ENCODE measurements around the gene IPO8.

The IPO8 gene

DNA sequence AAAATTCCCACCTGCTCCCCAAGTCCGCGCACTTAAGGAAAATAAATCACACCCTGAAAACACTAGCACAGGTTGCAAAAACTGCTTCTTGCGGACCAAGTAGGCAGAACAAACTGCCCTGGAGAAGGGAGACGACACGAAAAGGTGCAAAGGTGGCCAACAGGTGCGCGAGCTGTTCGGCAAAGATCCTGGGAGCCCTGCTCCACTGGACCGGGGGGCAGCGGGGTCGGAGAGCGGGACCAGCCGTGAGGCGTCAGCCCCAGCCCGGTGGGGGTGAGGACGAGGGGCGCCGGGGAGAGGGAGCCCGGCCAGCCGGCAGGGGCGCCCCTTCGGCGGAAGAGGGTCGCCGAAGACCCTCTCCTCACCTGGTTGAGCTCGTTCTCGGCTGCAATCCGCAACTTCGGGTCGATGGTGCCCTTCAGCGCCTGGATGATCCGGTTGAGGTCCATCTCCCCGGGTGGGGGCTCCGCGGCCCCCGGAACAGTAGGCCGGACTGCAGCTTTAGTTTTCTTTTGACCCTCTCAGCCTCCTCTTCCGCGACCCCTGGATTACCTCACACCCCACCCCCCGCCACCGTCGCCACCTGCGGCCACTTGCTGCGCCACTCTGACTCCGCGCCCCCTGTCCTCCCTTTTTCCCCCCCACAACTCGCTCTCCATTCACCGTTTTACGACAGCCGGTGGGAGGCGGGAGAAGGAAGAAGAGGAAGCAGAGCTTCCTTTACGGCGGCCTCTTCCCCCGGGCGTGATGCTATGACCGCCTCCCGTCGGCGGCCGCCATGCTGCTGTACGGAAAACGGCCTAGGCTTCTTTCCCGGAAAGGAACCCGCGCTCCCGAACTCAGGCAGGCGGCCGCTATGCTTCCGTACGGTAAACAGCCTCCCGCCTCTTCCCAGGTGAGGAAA lies at the start of gene IPO8:
Gene IPO8, minus strand, starts transcription at position 671 of the 904 bp plus-strand sequence. Its CDS starts 222 bp downstream, at position 449.
- peak; percentile 77 to 80 for DNase-seq (ENCODE audit: low read depth in 2 of 2)

DNA sequence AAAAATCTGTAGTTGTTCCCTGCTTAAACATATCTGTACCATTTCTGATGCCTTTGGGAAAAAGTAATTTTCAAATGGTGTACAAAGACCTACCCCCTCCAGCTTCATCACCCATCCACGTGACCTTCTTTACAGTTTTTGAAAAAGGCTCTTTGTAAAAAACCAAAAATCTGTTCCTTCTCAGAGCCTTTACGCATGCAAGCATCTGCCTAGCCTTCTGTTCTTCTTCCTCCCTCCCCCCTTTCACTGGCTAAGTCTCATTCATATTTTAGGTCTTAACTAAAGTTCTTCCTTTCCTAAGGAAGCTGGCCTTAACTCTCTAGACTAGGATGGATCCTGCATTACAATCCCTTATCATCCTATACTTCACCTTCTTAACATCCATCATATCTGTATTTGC lies 48.7 kb upstream of the IPO8 start:
- no peak for DNase-seq (ENCODE audit: low read depth in 2 of 2)

DNA sequence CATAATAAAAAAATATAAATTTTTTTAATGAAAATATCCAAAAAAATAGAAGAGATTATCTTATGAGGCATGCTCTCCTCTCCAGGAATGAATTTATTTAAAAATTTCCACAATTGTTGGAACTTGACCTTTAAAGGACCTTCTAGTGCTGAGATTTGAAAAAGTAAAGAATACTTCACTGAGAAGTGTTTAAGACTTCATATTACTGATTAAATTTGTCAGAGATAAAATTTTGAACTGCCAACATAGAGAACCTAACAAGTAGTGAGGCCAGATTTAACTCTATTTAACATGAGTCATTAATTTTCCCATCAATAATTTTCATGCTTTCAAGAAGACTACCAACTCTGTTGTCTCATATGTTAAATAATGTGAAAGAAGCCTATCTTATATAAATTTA lies 44.6 kb upstream of the IPO8 start:
- no peak for DNase-seq (ENCODE audit: low read depth in 2 of 2)

DNA sequence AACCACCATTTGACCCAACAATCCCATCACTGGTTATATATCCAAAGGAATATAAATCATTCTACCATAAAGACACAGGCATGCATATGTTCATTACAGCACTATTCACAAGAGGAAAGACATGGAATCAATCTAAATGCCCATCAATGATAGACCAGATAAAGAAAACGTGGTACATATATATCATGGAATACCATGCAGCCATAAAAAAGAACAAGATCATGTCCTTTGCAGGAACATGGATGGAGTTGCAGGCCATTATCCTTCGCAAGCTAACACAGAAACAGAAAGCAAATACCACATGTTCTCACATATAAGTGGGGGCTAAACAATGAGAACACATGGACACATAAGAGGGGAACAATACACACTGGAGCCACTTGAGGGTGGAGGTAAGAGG lies 43.4 kb upstream of the IPO8 start:
- no peak for DNase-seq (ENCODE audit: low read depth in 2 of 2)

DNA sequence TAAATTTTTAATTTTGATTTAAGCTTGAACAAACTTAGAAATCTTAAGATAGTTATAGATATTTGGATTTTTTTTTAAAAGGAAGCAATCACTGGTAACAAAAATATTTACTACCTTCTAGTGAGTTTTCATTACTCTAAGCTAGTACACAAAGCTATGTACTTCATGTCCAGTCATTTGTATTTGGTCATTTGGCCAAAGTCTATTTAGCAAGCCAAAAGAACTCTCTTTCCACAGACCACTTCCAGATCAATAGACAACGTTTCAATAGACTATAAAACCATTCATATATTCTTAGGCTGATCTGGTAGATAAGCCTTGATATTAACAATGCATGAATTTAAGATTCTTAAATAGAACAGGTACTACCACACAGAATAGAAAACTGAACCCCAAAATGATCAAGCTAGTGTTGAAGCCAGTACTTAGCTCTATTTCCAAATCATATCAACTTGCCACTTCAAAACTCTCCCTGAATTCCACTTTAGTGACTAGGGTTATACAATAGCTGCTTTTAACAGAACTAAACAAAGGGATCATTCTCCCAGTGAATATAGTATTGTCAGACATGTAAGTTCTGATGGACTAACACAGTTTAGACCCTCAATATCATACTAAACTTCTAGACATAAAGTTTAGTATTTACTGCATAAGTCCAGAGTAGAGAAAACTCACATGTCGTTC lies 37.4 kb upstream of the IPO8 start:
- DNase-seq (ENCODE audit: low read depth in 2 of 2) = no peak

DNA sequence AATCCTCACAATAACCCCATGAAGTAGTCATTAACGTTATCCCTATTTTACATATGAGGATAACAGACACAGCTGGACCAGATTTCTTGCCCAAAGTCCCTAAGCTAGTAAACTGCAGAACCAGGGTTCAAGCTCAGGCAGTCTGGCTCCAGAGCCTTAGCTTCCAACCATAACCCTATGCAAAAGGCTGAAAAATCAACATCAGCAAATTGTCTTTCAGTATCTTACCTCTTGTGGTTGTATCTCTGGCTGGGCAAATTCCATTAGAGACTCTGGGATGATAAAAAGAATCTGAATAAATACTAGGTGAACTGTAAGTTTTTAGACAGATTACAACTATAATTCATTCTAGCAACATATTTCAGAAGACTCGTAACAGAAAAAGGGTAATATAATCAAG lies 34.3 kb upstream of the IPO8 start:
- no peak for DNase-seq (ENCODE audit: low read depth in 2 of 2)

DNA sequence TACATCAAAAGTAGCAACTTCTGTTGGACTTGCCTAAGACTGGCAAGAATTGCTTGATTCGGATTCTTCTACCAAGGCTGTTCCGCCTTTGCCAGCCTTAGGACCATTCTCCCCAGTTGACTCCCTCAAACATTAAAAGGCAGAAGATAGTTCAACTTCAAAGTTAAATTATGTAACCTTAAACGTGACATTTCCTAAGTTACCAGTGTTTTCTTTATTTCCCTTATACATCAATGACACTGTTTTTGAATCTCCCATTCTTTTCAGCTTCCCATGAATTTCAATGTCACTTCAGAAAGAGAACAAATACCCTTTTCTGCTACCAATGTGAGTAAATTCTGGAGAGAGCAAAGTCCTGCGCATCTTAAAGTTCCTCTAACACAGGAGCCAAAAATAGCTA lies 33.9 kb upstream of the IPO8 start:
- DNase-seq (ENCODE audit: low read depth in 2 of 2) = no peak

DNA sequence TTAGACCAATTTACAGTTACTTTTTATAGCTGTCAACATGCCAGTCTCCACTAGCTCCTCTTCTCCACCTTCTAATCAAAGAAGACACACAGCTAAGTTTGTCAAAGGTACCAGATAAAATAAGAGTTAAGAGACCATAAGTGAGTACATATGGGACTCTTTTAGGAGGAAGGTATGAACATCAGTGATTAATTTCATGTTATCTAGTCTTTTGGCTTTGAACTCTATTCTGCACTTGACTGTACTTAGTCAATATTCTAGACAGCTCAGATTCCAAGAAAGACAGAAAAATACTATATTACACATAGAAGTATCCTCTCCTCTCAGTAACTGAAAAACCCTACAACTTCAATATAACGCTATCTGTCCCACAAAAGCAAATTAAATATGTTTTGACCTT lies 31.0 kb upstream of the IPO8 start:
- DNase-seq (ENCODE audit: low read depth in 2 of 2) = no peak

DNA sequence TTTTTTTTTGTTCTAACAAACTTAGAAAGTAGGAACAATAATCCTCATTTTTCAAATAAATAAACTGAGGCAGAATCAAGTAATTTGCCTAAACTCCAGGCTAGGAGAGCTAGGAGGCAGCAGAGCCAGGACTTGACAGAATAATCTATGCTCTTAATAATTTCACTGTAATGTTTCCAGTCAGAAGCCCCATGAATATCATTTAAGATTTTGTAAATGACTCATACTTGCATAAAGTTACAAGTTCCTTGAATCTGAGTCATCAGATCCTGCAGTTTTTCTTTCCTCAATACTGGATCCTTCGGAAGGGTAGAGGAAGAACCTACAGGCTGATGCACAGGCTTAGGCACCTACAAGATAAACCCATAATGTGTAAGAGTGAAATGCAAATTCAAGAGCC lies 30.1 kb upstream of the IPO8 start:
- DNase-seq (ENCODE audit: low read depth in 2 of 2) = no peak

DNA sequence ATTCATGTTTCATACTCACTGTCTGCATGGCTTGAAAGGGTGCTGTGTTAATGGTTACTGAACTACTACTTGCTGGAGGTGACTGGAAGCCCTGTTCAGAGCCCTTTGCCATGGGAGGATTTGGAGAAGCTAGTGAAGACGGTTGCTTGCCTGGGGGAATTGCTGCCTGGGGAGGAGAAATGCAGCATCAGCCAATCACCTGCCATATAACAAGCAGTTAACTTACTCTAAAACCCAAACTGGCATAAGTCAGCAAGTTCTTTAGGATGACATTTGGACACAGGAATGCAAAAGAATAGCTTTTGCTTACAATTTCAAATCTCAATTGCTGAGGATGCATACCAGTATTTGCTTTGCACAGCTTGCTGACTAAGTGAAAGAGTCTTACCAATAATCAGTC lies 23.4 kb upstream of the IPO8 start:
- DNase-seq (ENCODE audit: low read depth in 2 of 2) = no peak

DNA sequence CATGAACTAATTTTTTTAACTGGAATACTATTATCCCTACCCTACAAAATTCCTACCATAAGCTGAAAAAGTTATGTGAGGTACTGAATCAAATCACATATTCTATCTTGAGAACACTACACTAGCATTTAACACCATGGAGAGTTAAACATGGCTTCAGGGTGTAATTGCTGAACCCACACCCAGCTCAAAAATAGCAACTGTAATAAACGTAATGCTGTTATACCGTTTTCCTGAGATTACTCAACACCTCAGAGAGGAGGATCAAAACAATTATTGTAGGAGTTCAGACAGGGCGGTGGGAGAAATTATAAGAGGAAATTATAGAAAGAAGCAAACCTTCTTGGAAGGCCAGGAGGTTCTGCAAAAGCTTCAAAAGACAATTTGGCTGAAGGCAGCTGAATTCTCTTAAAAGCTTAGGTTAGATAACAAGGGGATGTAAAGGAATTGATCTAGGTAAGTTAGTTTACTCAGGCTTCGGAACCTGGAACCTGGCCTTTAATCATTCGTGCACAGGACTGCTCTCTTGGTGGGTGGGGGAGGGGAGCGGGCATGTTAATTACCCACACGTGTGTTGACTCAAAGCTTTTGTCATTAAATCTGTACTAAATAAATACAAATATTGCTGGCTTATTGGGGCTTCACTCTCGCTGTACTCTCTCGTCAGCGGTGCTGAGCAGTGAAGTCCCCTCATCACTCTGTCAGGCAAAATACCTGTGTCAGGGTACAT lies 12.1 kb upstream of the IPO8 start:
- no peak for DNase-seq (ENCODE audit: low read depth in 2 of 2)

DNA sequence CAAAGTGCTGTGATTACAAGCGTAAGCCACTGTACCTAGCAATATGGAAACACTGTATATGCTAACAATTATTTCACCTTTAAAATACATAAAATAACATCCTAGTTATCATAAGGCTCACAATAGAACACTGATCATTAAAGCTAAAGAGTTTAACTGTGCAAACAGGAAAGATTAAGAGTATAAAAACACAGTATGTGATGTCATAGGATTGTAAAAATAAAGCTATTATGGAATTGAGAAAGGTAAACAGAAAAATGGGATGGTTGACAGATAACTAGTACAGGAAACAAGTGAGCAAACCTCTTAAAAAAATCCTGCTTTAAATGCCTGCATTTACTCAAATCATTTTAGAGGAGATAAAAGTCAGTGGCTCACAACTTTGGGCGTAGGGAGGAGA lies 10.8 kb upstream of the IPO8 start:
- no peak for DNase-seq (ENCODE audit: low read depth in 2 of 2)

DNA sequence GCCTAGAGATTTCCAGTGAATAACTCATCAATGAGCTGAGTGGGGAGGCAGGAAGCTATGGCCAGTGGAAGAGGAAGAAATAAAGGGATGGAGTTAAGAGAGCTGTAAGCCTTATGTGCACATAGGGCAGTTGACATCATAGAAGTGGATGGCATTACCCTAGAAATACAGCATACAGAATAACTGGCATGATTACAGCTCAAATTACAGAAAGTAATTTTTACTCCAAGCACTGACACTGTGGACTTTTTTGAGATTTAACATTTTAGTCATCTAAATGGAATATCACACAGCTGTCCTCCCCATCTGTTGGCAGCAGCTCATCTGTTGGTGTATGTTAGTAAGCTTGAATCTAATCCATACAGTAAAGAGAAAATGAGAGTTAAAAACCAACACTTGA lies 5.4 kb upstream of the IPO8 start:
- DNase-seq (ENCODE audit: low read depth in 2 of 2) = no peak

DNA sequence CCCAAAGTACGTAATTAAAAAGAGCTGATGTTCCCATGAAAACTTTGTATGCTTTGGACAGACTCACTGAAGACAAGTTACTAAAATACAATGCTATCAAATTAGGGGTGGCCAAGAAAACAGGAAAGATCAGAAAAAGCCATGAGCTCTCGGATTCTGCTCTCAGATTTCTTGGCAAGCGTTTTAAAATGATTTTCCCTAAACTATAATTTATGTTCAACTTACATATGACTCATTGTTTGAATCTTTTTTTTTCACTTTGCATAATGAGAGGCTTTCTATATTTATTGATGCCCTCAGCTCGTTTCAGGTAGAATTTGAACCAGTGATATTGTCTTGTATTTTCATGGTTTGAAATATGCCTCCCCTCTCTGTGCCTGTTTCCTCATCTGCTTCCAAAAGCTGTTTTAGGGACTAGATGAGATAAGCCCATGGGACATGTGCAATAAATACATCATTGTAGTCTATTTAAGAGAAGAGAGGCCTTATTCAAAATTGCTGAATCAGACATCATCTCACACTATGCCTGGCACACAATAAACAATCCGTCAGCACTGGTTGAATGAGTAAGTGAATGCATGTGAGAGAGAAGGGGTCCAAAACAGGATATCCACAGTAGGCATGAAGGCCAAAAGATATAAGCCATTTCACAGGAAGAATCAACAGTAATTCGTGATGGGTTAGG lies 4.7 kb upstream of the IPO8 start:
- no peak for DNase-seq (ENCODE audit: low read depth in 2 of 2)

DNA sequence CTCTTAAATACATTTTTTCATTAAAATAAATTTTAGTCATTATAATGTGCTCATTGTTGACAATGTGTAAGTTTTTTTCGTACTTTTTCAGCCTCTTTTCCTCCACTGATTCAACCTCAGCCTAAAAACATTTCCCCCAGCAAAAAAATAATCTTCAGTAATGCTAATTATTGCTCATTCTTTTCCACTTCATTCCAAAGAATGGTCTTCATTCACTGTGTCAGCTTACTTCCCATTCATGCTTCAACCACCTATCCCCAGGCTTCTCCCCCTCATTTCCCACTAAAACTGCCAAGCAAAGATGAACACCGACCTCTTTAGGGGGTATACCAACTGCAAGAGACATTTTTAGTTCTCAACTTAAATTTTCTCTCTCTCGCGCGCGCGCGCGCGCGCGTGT lies 2.7 kb upstream of the IPO8 start:
- DNase-seq (ENCODE audit: low read depth in 2 of 2) = no peak

DNA sequence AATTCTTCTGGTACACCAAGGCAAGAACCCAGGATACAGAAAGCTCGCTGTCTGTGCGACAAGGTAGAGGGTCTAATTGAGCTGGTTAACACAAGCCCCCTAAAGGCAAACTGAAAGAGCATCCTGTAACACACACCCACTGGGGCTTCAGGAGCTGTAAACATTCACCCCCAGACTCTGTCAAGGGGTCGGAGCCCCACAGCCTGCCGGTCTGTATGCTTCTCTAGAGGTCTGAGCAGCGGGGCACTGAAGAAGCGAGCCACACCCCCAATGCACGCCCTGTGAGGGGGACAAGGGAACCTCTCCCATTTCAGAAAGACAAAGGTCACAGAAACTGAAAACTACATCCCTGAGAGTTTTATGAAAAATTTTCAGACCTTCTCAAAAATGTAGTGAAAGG lies 1.3 kb upstream of the IPO8 start:
- no peak for DNase-seq (ENCODE audit: low read depth in 2 of 2)

DNA sequence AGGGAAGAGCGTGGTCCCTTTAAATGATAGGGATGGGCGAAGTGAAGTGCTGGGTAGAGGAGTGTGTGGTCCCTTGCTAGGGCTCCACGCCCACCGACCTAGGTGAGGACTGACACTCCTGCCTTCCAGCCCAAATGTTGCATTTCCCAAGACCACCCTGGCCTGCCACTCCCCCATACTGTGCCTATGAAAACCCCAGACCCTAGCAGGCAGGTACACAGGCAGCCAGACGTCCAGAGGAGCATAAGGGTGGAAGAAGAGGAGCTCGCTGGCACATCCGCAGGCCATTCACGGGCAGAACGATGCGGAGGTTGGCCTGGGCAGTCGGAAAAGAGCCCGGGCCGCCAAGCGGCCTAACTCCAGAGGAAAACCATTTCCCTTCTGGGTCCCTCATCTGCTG lies 817 bp upstream of the IPO8 start:
- DNase-seq (ENCODE audit: low read depth in 2 of 2) = no peak

DNA sequence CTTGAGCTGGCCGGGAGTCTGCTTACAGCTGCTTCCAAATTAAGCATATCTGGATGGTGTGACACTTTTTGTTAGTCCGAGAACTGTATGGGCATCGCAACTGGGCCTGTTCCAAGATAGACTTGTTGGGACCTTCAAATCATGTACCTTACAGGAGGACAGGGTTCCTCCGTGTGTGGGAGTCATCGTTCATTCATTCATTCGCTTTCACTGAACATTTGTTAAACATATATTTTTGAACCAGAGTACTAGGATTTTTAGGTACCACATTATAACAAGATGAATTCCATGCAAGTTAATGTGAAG lies 387 bp upstream of the IPO8 start:
- no peak for DNase-seq (ENCODE audit: low read depth in 2 of 2)

DNA sequence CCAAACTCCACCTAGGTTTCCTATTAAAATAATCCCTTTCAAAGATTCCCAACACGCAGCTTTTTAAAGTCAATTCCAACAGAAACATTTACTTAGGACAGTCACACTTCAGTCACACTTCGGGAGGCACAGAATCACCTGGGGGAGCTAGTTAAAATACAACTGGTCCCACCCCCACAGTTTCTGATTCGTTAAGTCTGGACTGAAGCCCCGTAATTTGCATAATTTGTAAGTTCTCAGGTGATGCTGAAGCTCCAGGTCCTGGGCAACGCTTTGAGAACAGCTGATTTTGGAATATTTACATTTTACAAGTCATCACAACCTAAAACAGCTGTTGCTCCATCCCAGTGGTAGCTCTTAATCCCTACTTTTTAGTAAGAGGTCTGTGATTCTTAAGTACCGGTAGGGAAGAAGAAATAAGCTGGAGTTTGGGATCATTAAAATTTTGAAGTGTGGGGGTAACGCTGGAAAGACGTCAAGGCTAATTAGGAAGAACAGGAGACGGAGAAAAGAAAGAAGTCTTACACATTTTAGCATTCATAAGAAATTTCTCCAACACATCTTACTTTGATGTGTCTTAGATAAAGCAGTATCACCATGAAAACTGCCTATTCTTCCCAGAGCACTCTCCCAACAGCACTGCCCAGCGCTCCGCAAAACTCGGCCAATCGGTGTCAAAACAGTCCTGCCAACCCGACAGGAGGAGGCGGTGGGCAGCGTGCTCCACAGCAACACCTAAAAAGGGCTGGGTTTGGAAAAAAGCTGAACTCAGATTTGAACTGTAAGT lies 1.1 kb downstream of the IPO8 start:
- DNase-seq (ENCODE audit: low read depth in 2 of 2) = no peak

DNA sequence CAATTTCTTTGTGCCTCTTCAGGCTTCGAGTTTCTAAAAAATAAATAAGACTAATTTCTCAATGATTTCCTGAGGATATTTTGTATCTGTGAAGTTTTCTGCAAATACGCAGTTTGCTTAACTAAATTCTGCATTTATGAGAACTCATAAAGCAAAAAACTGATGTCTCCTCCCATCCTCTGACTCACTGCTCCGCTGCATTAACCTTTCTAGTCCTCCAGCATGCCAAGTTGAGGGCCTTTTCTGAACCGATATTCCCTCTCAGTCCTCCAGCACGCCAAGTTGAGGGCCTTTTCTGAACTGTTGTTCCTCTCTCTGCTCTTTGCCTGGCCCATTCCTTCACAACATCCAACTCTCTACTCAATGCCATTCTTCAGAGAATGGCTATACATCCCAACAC lies 3.2 kb downstream of the IPO8 start:
- no peak for DNase-seq (ENCODE audit: low read depth in 2 of 2)

DNA sequence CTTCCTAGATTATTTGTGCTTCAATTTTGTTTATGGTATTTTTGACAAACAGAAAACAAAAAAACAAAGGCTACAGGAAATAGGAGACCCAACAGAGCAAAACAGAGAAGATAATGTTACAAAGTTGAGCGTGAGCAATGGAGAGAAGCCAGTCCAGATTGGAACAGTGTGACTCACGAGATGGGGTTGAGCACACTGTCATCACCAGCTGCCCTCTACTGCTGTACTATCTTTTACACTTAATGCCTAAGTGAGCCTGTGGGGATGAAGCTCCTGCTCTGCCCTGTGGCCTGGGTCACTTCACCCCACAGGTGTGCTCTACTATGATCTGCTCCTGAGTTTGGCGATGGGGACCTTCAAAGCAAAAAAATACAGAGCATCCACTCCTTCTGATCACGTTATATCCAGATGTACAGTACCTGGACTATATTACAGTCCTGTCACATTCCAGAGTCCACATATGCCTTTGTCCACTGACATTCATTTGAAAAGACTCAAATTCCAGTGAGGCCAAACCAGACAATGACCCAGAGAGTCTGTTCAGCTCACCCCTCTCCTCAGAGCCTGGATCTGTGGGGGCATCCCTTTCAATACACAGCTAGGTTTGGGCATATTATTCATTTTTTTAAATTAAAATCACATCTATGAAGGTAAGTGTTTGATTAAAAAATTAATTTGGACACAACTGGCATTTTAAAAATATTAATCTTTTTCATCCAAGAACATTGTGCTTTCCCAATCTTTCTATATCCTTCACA lies 4.4 kb downstream of the IPO8 start:
- no peak for DNase-seq (ENCODE audit: low read depth in 2 of 2)
